Esophagus squamous epithelium (tissue), 4 donors: ENCODE measurements around the gene VSTM5.

Source experiments
- POLR2A ChIP-seq, 4 donors: fragments of 450-650 bp; IDR thresholded peaks; one replicate each; pipeline ENCODE4 v1.6.1; 2017; ENCODE audit warnings: antibody characterized with exemption in 4 of 4, mild to moderate bottlenecking in 4 of 4, moderate library complexity in 3 of 4
- TF ChIP-seq, protein P1 (sequence below), 6 experiments: fragments of 450-650 bp in 4 of 6; fragments of 200-600 bp in 2 of 6; sonication (generic) in 2 of 6; IDR thresholded peaks; one replicate each; pipeline ENCODE4 v1.5.1; 2016 to 2019; ENCODE audit warnings: antibody characterized with exemption in 6 of 6, mild to moderate bottlenecking in 4 of 6, moderate library complexity in 4 of 6

DNA sequence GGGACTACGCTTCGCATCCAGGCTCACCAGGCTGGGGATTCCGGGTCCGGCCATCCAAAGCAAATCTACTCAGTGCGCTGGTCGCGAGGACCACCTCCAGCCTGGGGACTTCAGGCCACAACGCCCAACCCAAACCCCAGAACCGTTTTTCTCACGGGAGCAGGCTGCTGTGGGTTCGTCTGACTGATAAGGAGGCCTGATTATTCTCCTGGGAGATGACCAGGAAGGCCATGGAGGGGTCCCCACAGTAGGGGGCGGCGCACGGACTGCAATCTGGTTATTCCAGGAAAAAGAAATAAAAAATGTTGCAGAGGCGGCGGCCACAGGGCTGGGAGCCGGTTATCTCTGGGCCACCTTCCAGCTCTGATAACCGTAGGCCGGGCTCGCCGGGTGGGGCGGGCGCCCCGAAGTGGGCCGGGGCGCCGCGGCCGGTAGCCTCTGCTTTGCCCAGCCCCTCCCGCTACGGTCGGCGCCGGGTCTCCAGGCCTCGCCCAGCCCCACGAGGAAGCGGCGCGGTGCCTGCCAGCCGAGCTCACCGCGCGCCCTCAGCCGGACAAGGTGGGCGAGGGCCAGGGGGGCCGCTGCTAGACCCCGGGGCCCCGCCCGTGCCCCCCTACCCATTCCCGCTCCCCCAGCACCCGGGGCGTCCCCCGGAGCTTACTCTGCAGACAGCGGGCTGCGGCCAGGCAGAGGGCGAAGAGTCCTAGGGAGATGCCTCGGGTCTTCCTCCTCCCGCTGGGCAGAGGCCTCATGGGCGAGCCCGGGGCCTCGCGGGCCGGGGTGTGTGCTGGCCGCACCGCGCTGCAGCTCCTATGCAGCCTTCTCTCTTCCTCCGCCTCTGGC, 446 bp downstream of the VSTM5 start:
- TF ChIP-seq, protein P1, sequence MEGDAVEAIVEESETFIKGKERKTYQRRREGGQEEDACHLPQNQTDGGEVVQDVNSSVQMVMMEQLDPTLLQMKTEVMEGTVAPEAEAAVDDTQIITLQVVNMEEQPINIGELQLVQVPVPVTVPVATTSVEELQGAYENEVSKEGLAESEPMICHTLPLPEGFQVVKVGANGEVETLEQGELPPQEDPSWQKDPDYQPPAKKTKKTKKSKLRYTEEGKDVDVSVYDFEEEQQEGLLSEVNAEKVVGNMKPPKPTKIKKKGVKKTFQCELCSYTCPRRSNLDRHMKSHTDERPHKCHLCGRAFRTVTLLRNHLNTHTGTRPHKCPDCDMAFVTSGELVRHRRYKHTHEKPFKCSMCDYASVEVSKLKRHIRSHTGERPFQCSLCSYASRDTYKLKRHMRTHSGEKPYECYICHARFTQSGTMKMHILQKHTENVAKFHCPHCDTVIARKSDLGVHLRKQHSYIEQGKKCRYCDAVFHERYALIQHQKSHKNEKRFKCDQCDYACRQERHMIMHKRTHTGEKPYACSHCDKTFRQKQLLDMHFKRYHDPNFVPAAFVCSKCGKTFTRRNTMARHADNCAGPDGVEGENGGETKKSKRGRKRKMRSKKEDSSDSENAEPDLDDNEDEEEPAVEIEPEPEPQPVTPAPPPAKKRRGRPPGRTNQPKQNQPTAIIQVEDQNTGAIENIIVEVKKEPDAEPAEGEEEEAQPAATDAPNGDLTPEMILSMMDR (IDR thresholded peaks at IDR 0.05), result no peak
- no peak for TF ChIP-seq POLR2A (IDR thresholded peaks at IDR 0.05)
